Occipital lobe (tissue), 2 donors: ENCODE results near the gene GALNT18. TPM values are rescaled to one million over a fixed set of nuclear protein-coding genes. Genes with fewer than 3 reads are reported as not detected.
"Not testable (repeated sequence)": the region's sequence is repeated elsewhere in the genome, so short reads cannot be mapped to it uniquely, and the experiment has no call there.

Source experiments
- DNase-seq: peaks from one replicate; lab custom pipeline; 2025; lab: John Stamatoyannopoulos, UW
- total RNA-seq: library from RNA; depleted of rRNA; stranded (reverse); fragments of >200 nt; gene quantifications from one replicate; pipeline ENCODE4 v1.2.3, GENCODE V29; 2014

The GALNT18 gene
- total RNA-seq, 1 donor from 2014 or later, result 22.8 TPM

- not testable (repeated sequence) for DNase-seq
Observed at GRCh38 chr11:11351851-11352250, 270.0 kb downstream of the GALNT18 start.

GRCh38 chr11:11351042-11351586, 270.7 kb downstream of the GALNT18 start:
- DNase-seq, result no peak

GRCh38 chr11:11349870-11350337, 271.9 kb downstream of the GALNT18 start:
- no peak for DNase-seq

GRCh38 chr11:11349106-11349825, 272.5 kb downstream of the GALNT18 start:
- no peak for DNase-seq

- DNase-seq, result no peak
Observed at GRCh38 chr11:11348303-11348702, 273.5 kb downstream of the GALNT18 start.

GRCh38 chr11:11347592-11347991, 274.2 kb downstream of the GALNT18 start:
- no peak for DNase-seq

- no peak for DNase-seq
Observed at GRCh38 chr11:11346303-11346702, 275.5 kb downstream of the GALNT18 start.

GRCh38 chr11:11345099-11345498, 276.7 kb downstream of the GALNT18 start:
- DNase-seq, result no peak

GRCh38 chr11:11344045-11344444, 277.8 kb downstream of the GALNT18 start:
- no peak for DNase-seq

GRCh38 chr11:11338304-11338703, 283.5 kb downstream of the GALNT18 start:
- no peak for DNase-seq

GRCh38 chr11:11336664-11337063, 285.1 kb downstream of the GALNT18 start:
- DNase-seq, result no peak

GRCh38 chr11:11335043-11335442, 286.8 kb downstream of the GALNT18 start:
- DNase-seq, result no peak

- no peak for DNase-seq
Observed at GRCh38 chr11:11334607-11335006, 287.2 kb downstream of the GALNT18 start.

- DNase-seq, result no peak
Observed at GRCh38 chr11:11332141-11332710, 289.6 kb downstream of the GALNT18 start.

- DNase-seq, result no peak
Observed at GRCh38 chr11:11329062-11329806, 292.6 kb downstream of the GALNT18 start.

- no peak for DNase-seq
Observed at GRCh38 chr11:11324090-11324489, 297.7 kb downstream of the GALNT18 start.

- no peak for DNase-seq
Observed at GRCh38 chr11:11322101-11322500, 299.7 kb downstream of the GALNT18 start.

GRCh38 chr11:11320825-11321224, 301.0 kb downstream of the GALNT18 start:
- no peak for DNase-seq

- no peak for DNase-seq
Observed at GRCh38 chr11:11318961-11319360, 302.8 kb downstream of the GALNT18 start.

- DNase-seq, result no peak
Observed at GRCh38 chr11:11318461-11318860, 303.3 kb downstream of the GALNT18 start.

GRCh38 chr11:11316651-11317230, 305.1 kb downstream of the GALNT18 start:
- DNase-seq, result no peak
